PFSK-1 (cell line): ENCODE measurements around the gene GNG7.

ENCODE experiments used
- FOXP2 ChIP-seq: optimal IDR thresholded peaks from 2 replicates; pipeline ENCODE3; 2011; ENCODE audit warnings: borderline replicate concordance, control low read depth, inconsistent platforms; ENCODE audit not compliant: insufficient read depth; ENCODE audit errors: extremely low read length, extremely low read depth
- POLR2AphosphoS5 ChIP-seq: IDR thresholded peaks from 2 replicates; pipeline ENCODE4 v1.6.1; 2012; ENCODE audit warnings: low read depth, mild to moderate bottlenecking, control low read depth, low read length, moderate library complexity
- SIN3A ChIP-seq: IDR thresholded peaks from 2 replicates; pipeline ENCODE4 v1.6.1; 2012; ENCODE audit warnings: mild to moderate bottlenecking, low read length, moderate library complexity, borderline replicate concordance; ENCODE audit not compliant: insufficient read depth
- TAF1 ChIP-seq: IDR thresholded peaks from 2 replicates; pipeline ENCODE4 v1.6.1; 2012; ENCODE audit warnings: low read length, control low read depth, borderline replicate concordance; ENCODE audit not compliant: insufficient read depth
- TF ChIP-seq, protein P1 (sequence below), 2 experiments: IDR thresholded peaks; 2 replicates each; pipeline versions ENCODE4 v1.6.1 to v1.8.0; 2011 to 2012; ENCODE audit warnings: low read depth in 2 of 2, low read length in 2 of 2, control low read depth in 1 of 2, inconsistent platforms in 1 of 2, mild to moderate bottlenecking in 1 of 2, moderate library complexity in 1 of 2; ENCODE audit not compliant: insufficient read depth in 1 of 2

GNG7 gene

DNA sequence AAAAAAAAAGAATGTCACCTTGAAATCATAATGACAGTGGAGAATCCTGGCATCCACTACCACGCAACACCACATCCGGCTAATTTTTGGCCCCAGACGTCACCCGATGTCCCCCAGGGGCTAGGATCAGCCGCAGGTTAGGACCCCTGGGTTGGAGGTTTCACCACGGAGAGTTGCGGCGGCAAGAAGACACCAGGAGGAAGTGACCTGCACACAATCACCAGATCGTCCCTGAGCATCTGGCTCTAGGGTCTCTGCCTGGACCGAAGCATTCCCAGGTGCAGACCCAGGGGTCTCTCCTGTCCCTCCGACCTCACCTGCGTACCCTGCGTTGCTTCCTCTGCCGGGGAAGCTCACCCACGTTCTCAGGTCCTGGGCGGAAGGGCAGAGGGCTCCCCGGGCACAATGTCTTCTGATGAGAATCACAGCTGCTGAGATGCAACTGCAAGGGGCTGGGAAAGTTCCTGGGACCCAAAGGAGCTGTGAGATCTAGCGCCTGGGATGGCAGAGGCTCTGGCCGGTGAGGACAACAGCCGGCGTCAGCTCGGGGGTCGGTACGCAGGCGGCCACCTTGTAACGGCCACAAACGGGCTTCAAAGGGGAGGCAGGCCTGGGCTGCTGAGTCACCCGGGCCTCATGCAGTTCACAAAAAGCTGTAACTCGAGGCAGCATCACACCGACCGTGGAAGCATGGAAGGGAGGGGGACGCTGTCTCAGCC is 115.3 kb downstream of the GNG7 start:
- TF ChIP-seq SIN3A (no peak), FOXP2 (no peak)

- TF ChIP-seq POLR2AphosphoS5 (no peak), FOXP2 (no peak), SIN3A (no peak), TAF1 (no peak)
- TF ChIP-seq, protein P1, sequence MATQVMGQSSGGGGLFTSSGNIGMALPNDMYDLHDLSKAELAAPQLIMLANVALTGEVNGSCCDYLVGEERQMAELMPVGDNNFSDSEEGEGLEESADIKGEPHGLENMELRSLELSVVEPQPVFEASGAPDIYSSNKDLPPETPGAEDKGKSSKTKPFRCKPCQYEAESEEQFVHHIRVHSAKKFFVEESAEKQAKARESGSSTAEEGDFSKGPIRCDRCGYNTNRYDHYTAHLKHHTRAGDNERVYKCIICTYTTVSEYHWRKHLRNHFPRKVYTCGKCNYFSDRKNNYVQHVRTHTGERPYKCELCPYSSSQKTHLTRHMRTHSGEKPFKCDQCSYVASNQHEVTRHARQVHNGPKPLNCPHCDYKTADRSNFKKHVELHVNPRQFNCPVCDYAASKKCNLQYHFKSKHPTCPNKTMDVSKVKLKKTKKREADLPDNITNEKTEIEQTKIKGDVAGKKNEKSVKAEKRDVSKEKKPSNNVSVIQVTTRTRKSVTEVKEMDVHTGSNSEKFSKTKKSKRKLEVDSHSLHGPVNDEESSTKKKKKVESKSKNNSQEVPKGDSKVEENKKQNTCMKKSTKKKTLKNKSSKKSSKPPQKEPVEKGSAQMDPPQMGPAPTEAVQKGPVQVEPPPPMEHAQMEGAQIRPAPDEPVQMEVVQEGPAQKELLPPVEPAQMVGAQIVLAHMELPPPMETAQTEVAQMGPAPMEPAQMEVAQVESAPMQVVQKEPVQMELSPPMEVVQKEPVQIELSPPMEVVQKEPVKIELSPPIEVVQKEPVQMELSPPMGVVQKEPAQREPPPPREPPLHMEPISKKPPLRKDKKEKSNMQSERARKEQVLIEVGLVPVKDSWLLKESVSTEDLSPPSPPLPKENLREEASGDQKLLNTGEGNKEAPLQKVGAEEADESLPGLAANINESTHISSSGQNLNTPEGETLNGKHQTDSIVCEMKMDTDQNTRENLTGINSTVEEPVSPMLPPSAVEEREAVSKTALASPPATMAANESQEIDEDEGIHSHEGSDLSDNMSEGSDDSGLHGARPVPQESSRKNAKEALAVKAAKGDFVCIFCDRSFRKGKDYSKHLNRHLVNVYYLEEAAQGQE (IDR thresholded peaks at IDR 0.05; ENCODE audit: insufficient read depth in 1 of 2, low read depth in 2 of 2, low read length in 2 of 2), result no peak
These were observed 116.3 kb downstream of the GNG7 start for GRCh38 chr19:2586196-2586595.

DNA sequence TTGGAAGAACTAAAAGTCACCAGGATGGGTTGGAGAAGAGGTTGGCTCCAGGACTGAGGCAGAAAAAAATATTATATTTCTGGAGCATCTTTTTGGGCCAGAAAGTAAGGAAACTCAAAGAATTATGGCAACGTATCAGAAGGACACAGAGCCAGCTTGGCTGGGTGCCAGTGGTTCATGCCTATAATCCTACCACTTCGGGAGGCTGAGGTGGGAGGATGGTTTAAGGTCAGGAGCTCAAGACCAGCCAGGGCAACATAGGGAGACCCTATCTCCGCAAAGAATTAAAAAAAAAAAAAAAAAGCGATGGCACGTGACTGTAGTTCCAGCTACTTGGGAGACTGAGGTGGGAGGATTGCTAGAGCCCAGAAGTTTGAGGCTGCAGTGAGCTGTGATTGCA is 118.5 kb downstream of the GNG7 start:
- TF ChIP-seq, protein P1 (IDR thresholded peaks at IDR 0.05; ENCODE audit: insufficient read depth in 1 of 2, low read depth in 2 of 2, low read length in 2 of 2), result no peak
- TF ChIP-seq SIN3A (no peak), POLR2AphosphoS5 (no peak), FOXP2 (no peak), TAF1 (no peak)

GRCh38 chr19:2582984-2583956 is 119.2 kb downstream of the GNG7 start:
- TF ChIP-seq SIN3A (no peak), POLR2AphosphoS5 (no peak), TAF1 (no peak), FOXP2 (no peak)
- TF ChIP-seq, protein P1 (IDR thresholded peaks at IDR 0.05; ENCODE audit: insufficient read depth in 1 of 2, low read depth in 2 of 2, low read length in 2 of 2), result no peak

DNA sequence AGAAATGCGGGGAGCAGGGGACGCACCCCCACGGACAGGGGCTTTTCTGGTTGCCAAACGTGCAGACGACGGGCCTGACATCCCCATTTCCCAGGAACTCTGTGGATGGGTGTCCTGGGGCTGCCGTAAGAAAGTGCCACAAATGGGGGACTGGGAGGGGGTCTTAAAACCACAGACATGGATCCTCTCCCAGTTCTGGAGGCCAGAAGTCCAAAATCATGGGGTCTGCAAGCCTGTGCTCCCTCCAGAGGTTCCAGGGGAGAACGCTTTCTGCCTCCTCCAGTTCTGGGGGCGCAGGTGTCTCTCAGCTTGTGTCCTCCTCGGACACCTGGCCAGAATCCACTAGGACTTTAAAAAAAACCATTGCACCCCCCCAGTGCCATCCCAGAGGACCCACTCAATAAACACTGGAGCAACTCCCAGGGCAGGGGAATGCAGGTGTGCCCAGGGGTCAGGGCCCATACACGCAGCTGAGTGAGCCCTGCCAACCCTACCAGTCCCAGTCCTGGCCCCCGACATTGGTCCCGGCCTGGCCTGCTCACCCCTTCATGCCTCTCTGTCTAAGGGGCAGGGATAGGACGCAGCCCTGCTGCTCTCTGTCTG is 122.7 kb downstream of the GNG7 start:
- TF ChIP-seq, protein P1 (IDR thresholded peaks at IDR 0.05; ENCODE audit: insufficient read depth in 1 of 2, low read depth in 2 of 2, low read length in 2 of 2), result no peak
- TF ChIP-seq FOXP2 (no peak), TAF1 (no peak), SIN3A (no peak), POLR2AphosphoS5 (no peak)
